Stimulated activated CD4-positive, alpha-beta T cell treated with anti-CD3 and anti-CD28 coated beads, TNF-alpha, amount 100 ng/mL, for 4 hours (primary cell): ENCODE data around the gene RFK.

ENCODE experiments used
- DNase-seq, 3 experiments: peaks; one replicate each; pipeline ENCODE4 v3.0.0-alpha.2; 2020; ENCODE audit warnings: low read depth in 3 of 3

The RFK gene

GRCh38 chr9:76412638-76413037 is 18.4 kb upstream of the RFK start:
- DNase-seq: no peak

GRCh38 chr9:76405868-76406267 is 11.6 kb upstream of the RFK start:
- no peak for DNase-seq

GRCh38 chr9:76405340-76405739 is 11.1 kb upstream of the RFK start:
- no peak for DNase-seq

- no peak for DNase-seq
These were observed 10.2 kb upstream of the RFK start for GRCh38 chr9:76404401-76404800.

GRCh38 chr9:76403352-76403751 is 9.1 kb upstream of the RFK start:
- DNase-seq: no peak

- no peak for DNase-seq
These were observed 7.5 kb upstream of the RFK start for GRCh38 chr9:76401580-76402354.

- DNase-seq: no peak
These were observed 7.0 kb upstream of the RFK start for GRCh38 chr9:76401176-76401575.

- DNase-seq: no peak
These were observed 6.4 kb upstream of the RFK start for GRCh38 chr9:76400534-76401096.

- DNase-seq: no peak
These were observed 5.6 kb upstream of the RFK start for GRCh38 chr9:76399856-76400255.

GRCh38 chr9:76396597-76396996 is 2.4 kb upstream of the RFK start:
- no peak for DNase-seq

GRCh38 chr9:76396144-76396543 is 1.9 kb upstream of the RFK start:
- no peak for DNase-seq

- no peak for DNase-seq
These were observed 1.2 kb upstream of the RFK start for GRCh38 chr9:76395381-76395780.

- DNase-seq: peak in 1 of 3 experiments; percentile 25
These were observed 680 bp upstream of the RFK start for GRCh38 chr9:76394960-76395252.

GRCh38 chr9:76390656-76391055 is 3.6 kb downstream of the RFK start:
- no peak for DNase-seq

GRCh38 chr9:76379494-76379893 is 14.7 kb downstream of the RFK start:
- no peak for DNase-seq

GRCh38 chr9:76378367-76379073 is 15.7 kb downstream of the RFK start:
- no peak for DNase-seq

GRCh38 chr9:76377791-76378190 is 16.4 kb downstream of the RFK start:
- no peak for DNase-seq

GRCh38 chr9:76374783-76375559 is 19.3 kb downstream of the RFK start:
- DNase-seq: no peak

- no peak for DNase-seq
These were observed 20.3 kb downstream of the RFK start for GRCh38 chr9:76373784-76374474.

GRCh38 chr9:76373173-76373783 is 20.9 kb downstream of the RFK start:
- no peak for DNase-seq

- DNase-seq: no peak
These were observed 21.9 kb downstream of the RFK start for GRCh38 chr9:76372336-76372735.
